Measurements from ENCODE around the gene SYNJ1. TPM values are rescaled to one million over a fixed set of nuclear protein-coding genes. Genes with fewer than 3 reads are reported as not detected.
"Not testable (repeated sequence)": the region's sequence is repeated elsewhere in the genome, so short reads cannot be mapped to it uniquely, and the experiment has no call there.

Gene SYNJ1
- total and polyA plus RNA-seq, 9 donors: 3.6 to 7.0 (median 5.4) TPM

DNA sequence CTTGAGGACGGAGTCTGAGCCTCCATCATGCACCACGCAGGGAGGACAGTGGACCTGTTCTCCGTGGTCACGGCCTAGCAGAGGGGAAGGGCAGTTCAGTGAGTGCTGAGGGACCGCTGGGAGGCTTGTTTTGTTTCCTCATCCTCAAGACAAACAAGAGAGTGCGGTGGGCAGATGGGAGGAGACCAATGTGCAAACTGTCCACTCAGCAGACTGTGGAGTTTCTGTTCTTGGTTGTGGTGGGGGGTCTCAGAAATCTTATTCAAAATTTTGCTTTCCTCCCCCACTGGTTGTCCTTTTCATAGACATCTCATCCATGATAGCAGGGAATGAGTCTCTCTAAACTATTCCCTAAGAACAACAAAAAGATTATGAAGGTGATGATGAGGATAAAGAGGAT is 109.6 kb downstream of the SYNJ1 start:
- H3K4me1 ChIP-seq (ENCODE audit: control insufficient read depth, insufficient read depth, low read length); H3K9me3 ChIP-seq (replicated peaks; ENCODE audit: control insufficient read depth, low read depth, low read length); H3K4me3 ChIP-seq (ENCODE audit: low read length); H3K27ac ChIP-seq (ENCODE audit: low read length); H3K36me3 ChIP-seq (ENCODE audit: control insufficient read depth, insufficient read depth, low read length); DNase-seq; H3K27me3 ChIP-seq (ENCODE audit: control insufficient read depth, insufficient read depth, low read length): not testable (repeated sequence)
- WGBS (ENCODE audit: insufficient coverage): 80% methylated on average over 1 of the region's 6 CpGs

GRCh38 chr21:32613436-32614043 is 114.3 kb downstream of the SYNJ1 start:
- Histone ChIP-seq H3K27me3 (ENCODE audit: control insufficient read depth, insufficient read depth, low read length) (no peaks in the 10 kb centered on the region), H3K4me3 (ENCODE audit: low read length) (peak overlapping the region; percentile 80), H3K4me1 (ENCODE audit: control insufficient read depth, insufficient read depth, low read length) (peaks cover 11% of the 10 kb centered on the region), H3K36me3 (ENCODE audit: control insufficient read depth, insufficient read depth, low read length) (peaks cover 7% of the 10 kb centered on the region), H3K9me3 (replicated peaks; ENCODE audit: control insufficient read depth, low read depth, low read length) (no peaks in the 10 kb centered on the region), H3K27ac (ENCODE audit: low read length) (peak overlapping the region; percentile 98)
- no CpG with 5 or more reads among the region's 16 CpGs for WGBS (ENCODE audit: insufficient coverage)
- DNase-seq: no peak

DNA sequence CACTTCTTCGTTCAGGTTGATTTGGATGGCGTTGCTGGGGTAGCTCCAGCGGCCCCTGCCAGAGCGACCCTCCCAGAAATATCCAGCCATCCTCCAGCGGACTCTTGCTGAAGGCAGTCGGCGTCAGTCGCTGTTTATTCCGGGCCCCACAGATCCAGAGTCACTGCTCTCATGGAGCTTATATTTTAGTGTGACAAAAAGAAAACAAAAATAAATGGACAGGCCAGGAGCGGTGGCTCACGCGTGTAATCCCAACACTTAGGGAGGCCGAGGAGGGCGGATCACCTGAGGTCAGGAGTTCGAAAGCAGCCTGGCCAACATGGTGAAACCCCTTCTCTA is 114.8 kb downstream of the SYNJ1 start:
- Histone ChIP-seq H3K4me3 (ENCODE audit: low read length) (peak overlapping the region; percentile 80), H3K27ac (ENCODE audit: low read length) (peak overlapping the region; percentile 98)
- WGBS (ENCODE audit: insufficient coverage): 2% methylated on average over 11 of the region's 15 CpGs

GRCh38 chr21:32612075-32612998 is 115.5 kb downstream of the SYNJ1 start, which contains the start of gene CFAP298:
Gene CFAP298 (minus strand): TSS chr21:32612377. CDS start chr21:32612243, 134 bp downstream.
- whole genome bisulfite sequencing (ENCODE audit: insufficient coverage): under 1% methylated on average over 80 of the region's 81 CpGs
- Histone ChIP-seq H3K27me3 (ENCODE audit: control insufficient read depth, insufficient read depth, low read length) (no peaks in the 10 kb centered on the region), H3K4me1 (ENCODE audit: control insufficient read depth, insufficient read depth, low read length) (peaks cover 11% of the 10 kb centered on the region), H3K36me3 (ENCODE audit: control insufficient read depth, insufficient read depth, low read length) (peaks cover 12% of the 10 kb centered on the region), H3K4me3 (ENCODE audit: low read length) (peak within 1 kb of the TSS; percentile 80), H3K27ac (ENCODE audit: low read length) (peak within 1 kb of the TSS; percentile 98), H3K9me3 (replicated peaks; ENCODE audit: control insufficient read depth, low read depth, low read length) (no peaks in the 10 kb centered on the region)
- peak; percentile 97 for DNase-seq

More for the DNA sequence above, 114.8 kb downstream of the SYNJ1 start:
- Histone ChIP-seq H3K4me1 (ENCODE audit: control insufficient read depth, insufficient read depth, low read length) (peaks cover 11% of the 10 kb centered on the region), H3K36me3 (ENCODE audit: control insufficient read depth, insufficient read depth, low read length) (peaks cover 7% of the 10 kb centered on the region), H3K9me3 (replicated peaks; ENCODE audit: control insufficient read depth, low read depth, low read length) (no peaks in the 10 kb centered on the region), H3K27me3 (ENCODE audit: control insufficient read depth, insufficient read depth, low read length) (no peaks in the 10 kb centered on the region)
- no peak for DNase-seq

DNA sequence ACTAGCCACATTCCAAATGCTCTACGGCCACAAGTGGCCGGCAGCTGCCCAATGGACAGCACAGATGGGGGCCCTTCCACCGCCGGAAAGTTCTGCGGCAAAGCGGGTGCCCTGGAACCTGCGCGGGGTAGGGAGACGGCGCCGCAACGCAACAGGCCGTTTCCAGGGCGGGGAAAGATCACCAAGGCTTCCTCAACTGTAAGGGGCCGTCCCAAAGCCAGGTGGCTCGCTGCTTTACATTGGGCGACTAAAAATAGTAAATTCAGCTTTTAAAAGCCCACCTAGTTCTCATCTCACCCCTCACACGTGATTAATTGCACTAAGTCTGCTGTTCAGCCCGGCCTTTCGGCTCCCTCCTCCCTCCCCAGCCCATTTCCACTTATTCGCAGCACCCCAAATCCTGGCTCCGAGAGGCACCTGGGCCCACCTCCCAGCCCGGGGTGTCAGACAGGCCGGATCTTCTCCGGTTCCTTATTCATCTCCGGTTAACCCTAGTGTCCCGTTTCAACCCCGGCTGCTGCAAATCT is 116.3 kb downstream of the SYNJ1 start:
- DNase-seq: peak; percentile 25
- no peaks in the 10 kb centered on the region for H3K27me3 ChIP-seq (ENCODE audit: control insufficient read depth, insufficient read depth, low read length)
- peaks cover 11% of the 10 kb centered on the region for H3K4me1 ChIP-seq (ENCODE audit: control insufficient read depth, insufficient read depth, low read length)
- H3K27ac ChIP-seq (ENCODE audit: low read length): peak overlapping the region; percentile 98
- peak overlapping the region; percentile 80 for H3K4me3 ChIP-seq (ENCODE audit: low read length)
- WGBS (ENCODE audit: insufficient coverage): 0% methylated on average over 28 of the region's 28 CpGs
- no peaks in the 10 kb centered on the region for H3K9me3 ChIP-seq (replicated peaks; ENCODE audit: control insufficient read depth, low read depth, low read length)
- peaks cover 13% of the 10 kb centered on the region for H3K36me3 ChIP-seq (ENCODE audit: control insufficient read depth, insufficient read depth, low read length)

GRCh38 chr21:32610940-32611339 is 116.9 kb downstream of the SYNJ1 start:
- Histone ChIP-seq H3K4me1 (ENCODE audit: control insufficient read depth, insufficient read depth, low read length) (peaks cover 11% of the 10 kb centered on the region), H3K36me3 (ENCODE audit: control insufficient read depth, insufficient read depth, low read length) (peaks cover 19% of the 10 kb centered on the region)
- not testable (repeated sequence) for H3K4me3 ChIP-seq (ENCODE audit: low read length); H3K27me3 ChIP-seq (ENCODE audit: control insufficient read depth, insufficient read depth, low read length); DNase-seq; H3K27ac ChIP-seq (ENCODE audit: low read length); H3K9me3 ChIP-seq (replicated peaks; ENCODE audit: control insufficient read depth, low read depth, low read length)
- 80% methylated on average over 11 of the region's 17 CpGs for WGBS (ENCODE audit: insufficient coverage)

DNA sequence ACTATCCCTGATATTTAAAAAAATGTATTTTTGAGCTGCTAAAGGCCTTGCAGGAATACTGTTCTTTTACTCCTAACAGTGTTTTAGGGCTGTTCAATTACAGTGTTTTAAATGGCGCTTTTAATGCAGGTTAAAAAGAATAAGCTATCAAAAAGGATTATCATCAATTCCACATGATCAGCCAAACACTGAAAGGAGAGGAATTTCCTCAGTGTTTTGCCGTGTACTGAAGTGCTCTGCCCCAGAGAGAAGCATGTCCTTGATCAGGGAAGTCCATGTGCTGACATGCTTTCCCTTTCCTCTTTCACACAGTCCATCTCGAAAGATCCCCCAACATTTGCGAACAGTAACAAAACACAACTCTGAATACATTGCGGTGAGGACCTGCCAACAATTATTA is 119.0 kb downstream of the SYNJ1 start:
- H3K27ac ChIP-seq (ENCODE audit: low read length): no peak overlapping the region
- H3K9me3 ChIP-seq (replicated peaks; ENCODE audit: control insufficient read depth, low read depth, low read length): no peaks in the 10 kb centered on the region
- peaks cover 11% of the 10 kb centered on the region for H3K4me1 ChIP-seq (ENCODE audit: control insufficient read depth, insufficient read depth, low read length)
- peaks cover 39% of the 10 kb centered on the region for H3K36me3 ChIP-seq (ENCODE audit: control insufficient read depth, insufficient read depth, low read length)
- H3K4me3 ChIP-seq (ENCODE audit: low read length): no peak overlapping the region
- no peaks in the 10 kb centered on the region for H3K27me3 ChIP-seq (ENCODE audit: control insufficient read depth, insufficient read depth, low read length)
- DNase-seq: no peak
- 100% methylated on average over 1 of the region's 5 CpGs for WGBS (ENCODE audit: insufficient coverage)

DNA sequence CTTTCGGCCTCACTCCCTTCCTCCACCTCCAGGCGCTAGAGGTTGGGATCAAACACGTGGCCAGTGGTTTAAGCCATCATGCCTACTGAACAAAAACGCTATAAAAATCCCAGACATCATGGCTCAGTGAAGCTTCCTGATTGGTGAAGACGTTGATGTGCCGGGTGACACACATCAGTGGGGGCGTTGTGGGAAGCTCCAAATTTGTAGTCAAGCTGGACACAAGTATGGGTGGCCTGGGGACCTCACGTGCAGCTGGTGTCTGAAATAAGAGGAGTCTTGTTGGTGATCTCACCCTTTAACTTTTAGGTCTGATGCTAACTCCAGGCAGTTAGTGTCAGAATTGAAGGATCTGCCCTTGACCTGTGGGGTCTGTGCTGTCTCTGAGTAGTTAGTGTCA is 122.3 kb downstream of the SYNJ1 start:
- no peaks in the 10 kb centered on the region for H3K9me3 ChIP-seq (replicated peaks; ENCODE audit: control insufficient read depth, low read depth, low read length)
- H3K4me3 ChIP-seq (ENCODE audit: low read length): no peak overlapping the region
- H3K27me3 ChIP-seq (ENCODE audit: control insufficient read depth, insufficient read depth, low read length): no peaks in the 10 kb centered on the region
- H3K27ac ChIP-seq (ENCODE audit: low read length): no peak overlapping the region
- 90% methylated on average over 5 of the region's 8 CpGs for WGBS (ENCODE audit: insufficient coverage)
- peaks cover 62% of the 10 kb centered on the region for H3K36me3 ChIP-seq (ENCODE audit: control insufficient read depth, insufficient read depth, low read length)
- no peak for DNase-seq
- no peaks in the 10 kb centered on the region for H3K4me1 ChIP-seq (ENCODE audit: control insufficient read depth, insufficient read depth, low read length)

DNA sequence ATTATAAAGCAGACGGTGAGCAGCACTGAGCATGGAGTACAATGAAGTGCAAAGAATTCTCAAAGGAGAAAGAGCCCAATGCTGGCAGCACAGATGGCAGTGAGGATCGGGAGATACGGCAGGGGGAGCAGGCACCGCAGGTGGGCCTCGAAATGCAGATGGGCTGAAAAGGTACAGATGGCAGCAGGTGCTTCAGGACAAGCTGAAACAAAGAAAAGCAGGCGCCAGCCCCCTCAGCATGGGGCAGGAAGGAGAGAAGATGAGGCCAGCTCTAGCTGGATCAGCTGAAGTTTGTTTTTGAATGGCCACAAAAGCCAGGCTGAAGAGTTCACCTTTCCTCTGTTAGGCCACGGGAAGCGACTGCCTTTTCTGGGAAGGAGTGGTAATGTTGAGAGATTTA is 123.3 kb downstream of the SYNJ1 start:
- H3K4me1 ChIP-seq (ENCODE audit: control insufficient read depth, insufficient read depth, low read length): no peaks in the 10 kb centered on the region
- H3K27ac ChIP-seq (ENCODE audit: low read length): no peak overlapping the region
- no peaks in the 10 kb centered on the region for H3K9me3 ChIP-seq (replicated peaks; ENCODE audit: control insufficient read depth, low read depth, low read length)
- H3K27me3 ChIP-seq (ENCODE audit: control insufficient read depth, insufficient read depth, low read length): no peaks in the 10 kb centered on the region
- H3K36me3 ChIP-seq (ENCODE audit: control insufficient read depth, insufficient read depth, low read length): peaks cover 62% of the 10 kb centered on the region
- H3K4me3 ChIP-seq (ENCODE audit: low read length): no peak overlapping the region
- WGBS (ENCODE audit: insufficient coverage): 56% methylated on average over 8 of the region's 8 CpGs
- DNase-seq: no peak

- Histone ChIP-seq H3K4me3 (ENCODE audit: low read length) (no peak overlapping the region), H3K27ac (ENCODE audit: low read length) (no peak overlapping the region), H3K36me3 (ENCODE audit: control insufficient read depth, insufficient read depth, low read length) (peaks cover 65% of the 10 kb centered on the region), H3K27me3 (ENCODE audit: control insufficient read depth, insufficient read depth, low read length) (no peaks in the 10 kb centered on the region), H3K9me3 (replicated peaks; ENCODE audit: control insufficient read depth, low read depth, low read length) (no peaks in the 10 kb centered on the region), H3K4me1 (ENCODE audit: control insufficient read depth, insufficient read depth, low read length) (no peaks in the 10 kb centered on the region)
- DNase-seq: no peak
- 70% methylated on average over 8 of the region's 8 CpGs for WGBS (ENCODE audit: insufficient coverage)
These were observed 124.7 kb downstream of the SYNJ1 start for GRCh38 chr21:32603131-32603530.
